Measurements from ENCODE around the gene ASCL2. TPM values are rescaled to one million over a fixed set of nuclear protein-coding genes. Genes with fewer than 3 reads are reported as not detected.

ASCL2 gene
- total RNA-seq, 1 donor from 2014 or later = not detected

DNA sequence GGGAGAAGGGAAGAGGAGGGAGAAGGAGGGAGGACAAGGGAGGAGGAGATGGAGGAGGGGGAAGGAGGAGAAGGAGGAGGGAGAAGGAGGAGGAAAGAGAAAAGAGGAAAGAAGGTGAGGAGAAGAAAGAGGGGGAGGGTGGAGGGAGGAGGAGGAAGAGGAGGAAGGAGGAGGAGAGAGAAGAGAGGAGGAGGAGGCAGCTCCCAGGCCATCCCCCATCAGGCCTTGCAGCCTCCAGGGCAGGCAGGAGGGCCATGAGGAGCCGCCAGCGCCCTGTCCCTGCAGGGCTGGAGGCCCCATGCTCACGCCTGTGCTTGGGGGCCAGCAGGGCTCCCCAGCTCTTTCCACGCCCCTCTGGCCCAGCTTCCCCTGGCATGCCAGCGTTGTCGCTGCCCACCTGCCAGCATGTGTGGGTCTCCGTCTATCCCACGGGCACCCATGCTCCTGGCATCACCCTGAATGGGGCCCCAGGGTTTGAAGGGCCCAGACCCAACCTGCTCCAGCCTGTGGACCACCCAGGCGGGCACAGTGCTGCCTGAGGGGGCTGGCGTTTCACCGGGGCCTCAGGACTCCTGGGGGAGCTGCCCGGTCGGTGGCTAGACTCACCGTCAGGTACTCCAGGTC is 36.6 kb upstream of the ASCL2 start:
- H3K4me3 ChIP-seq = no peak overlapping the region
- peaks cover 36% of the 10 kb centered on the region for H3K4me1 ChIP-seq
- H3K36me3 ChIP-seq = no peaks in the 10 kb centered on the region
- no peak for DNase-seq
- intact Hi-C loops (cut with micrococcal nuclease) = loop anchor here (5.0 kb wide), 1 partner anchor 115 kb away; no protein-coding TSS in a partner anchor
- TF ChIP-seq, protein P1, sequence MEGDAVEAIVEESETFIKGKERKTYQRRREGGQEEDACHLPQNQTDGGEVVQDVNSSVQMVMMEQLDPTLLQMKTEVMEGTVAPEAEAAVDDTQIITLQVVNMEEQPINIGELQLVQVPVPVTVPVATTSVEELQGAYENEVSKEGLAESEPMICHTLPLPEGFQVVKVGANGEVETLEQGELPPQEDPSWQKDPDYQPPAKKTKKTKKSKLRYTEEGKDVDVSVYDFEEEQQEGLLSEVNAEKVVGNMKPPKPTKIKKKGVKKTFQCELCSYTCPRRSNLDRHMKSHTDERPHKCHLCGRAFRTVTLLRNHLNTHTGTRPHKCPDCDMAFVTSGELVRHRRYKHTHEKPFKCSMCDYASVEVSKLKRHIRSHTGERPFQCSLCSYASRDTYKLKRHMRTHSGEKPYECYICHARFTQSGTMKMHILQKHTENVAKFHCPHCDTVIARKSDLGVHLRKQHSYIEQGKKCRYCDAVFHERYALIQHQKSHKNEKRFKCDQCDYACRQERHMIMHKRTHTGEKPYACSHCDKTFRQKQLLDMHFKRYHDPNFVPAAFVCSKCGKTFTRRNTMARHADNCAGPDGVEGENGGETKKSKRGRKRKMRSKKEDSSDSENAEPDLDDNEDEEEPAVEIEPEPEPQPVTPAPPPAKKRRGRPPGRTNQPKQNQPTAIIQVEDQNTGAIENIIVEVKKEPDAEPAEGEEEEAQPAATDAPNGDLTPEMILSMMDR (IDR thresholded peaks at IDR 0.05; ENCODE audit: borderline replicate concordance) = no peak
- no peaks in the 10 kb centered on the region for H3K9me3 ChIP-seq (replicated peaks)
- H3K27me3 ChIP-seq (ENCODE audit: low read depth) = no peaks in the 10 kb centered on the region
- H3K27ac ChIP-seq (replicated peaks) = peak overlapping the region; percentile 96

DNA sequence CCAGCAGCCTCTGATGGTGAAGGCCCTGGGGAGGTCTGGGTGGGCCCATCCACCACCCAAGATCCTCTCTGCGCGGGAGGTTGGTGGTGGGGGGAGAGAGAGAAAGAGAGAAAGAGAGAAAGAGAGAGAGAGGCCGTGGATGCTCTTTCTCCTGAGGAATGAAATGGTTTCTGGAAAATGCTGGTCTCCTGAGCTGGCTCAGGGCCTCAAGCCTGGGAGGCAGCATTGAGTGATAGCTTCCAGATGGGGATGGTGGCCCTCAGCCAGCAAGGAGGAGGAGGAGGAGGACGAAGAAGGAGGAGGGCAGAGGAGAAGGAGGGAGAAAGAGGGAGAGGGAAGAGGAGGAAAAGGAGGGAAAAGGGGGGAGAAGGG is 36.0 kb upstream of the ASCL2 start:
- Histone ChIP-seq H3K27ac (replicated peaks) (peak overlapping the region; percentile 96), H3K4me3 (peak overlapping the region; percentile 67), H3K27me3 (ENCODE audit: low read depth) (no peaks in the 10 kb centered on the region), H3K9me3 (replicated peaks) (no peaks in the 10 kb centered on the region), H3K4me1 (peaks cover 36% of the 10 kb centered on the region), H3K36me3 (no peaks in the 10 kb centered on the region)
- intact Hi-C loops (cut with micrococcal nuclease) = loop anchor here (5.0 kb wide), 1 partner anchor 116 kb away; no protein-coding TSS in a partner anchor
- TF ChIP-seq, protein P1 (IDR thresholded peaks at IDR 0.05; ENCODE audit: borderline replicate concordance) = no peak
- DNase-seq = peak; percentile 84

DNA sequence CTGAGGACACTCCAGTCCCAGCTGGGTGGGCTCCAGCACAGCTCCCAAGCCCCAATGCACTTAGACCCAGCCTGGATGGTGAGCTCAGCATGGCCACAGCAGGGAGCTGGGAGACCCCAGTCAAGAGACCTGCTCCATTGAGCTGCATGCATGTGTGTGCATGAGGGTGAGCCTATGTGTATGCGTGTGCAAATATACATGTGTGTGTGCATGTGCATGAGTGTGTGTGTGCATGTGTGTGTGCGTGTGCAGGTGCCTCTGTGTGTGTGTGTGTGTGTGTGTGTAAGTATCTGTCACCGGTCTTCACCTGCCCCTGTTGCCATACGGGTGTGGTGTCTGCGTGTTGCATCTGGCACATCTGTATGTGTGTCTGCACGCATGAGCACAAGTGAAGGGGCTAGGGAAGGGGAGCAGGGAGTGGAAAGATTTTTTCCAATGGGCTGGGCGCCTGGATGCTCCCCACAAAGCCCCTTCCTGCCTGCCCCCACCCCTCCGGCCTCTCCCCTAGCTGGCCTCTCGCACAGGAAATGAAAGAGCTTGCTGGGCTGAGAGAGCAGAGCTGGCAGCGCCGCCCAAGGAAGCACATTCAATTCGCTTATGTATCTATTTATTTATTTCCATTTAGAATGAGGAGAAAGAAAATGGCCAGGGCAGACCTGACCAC is 35.5 kb upstream of the ASCL2 start:
- intact Hi-C loops (cut with micrococcal nuclease) = loop anchor here (5.0 kb wide), 1 partner anchor 116 kb away; no protein-coding TSS in a partner anchor
- Histone ChIP-seq H3K4me1 (peaks cover 36% of the 10 kb centered on the region), H3K27ac (replicated peaks) (peak overlapping the region; percentile 96), H3K27me3 (ENCODE audit: low read depth) (no peaks in the 10 kb centered on the region), H3K9me3 (replicated peaks) (no peaks in the 10 kb centered on the region), H3K4me3 (peak overlapping the region; percentile 67), H3K36me3 (no peaks in the 10 kb centered on the region)
- TF ChIP-seq, protein P1 (IDR thresholded peaks at IDR 0.05; ENCODE audit: borderline replicate concordance) = no peak
- DNase-seq = no peak

DNA sequence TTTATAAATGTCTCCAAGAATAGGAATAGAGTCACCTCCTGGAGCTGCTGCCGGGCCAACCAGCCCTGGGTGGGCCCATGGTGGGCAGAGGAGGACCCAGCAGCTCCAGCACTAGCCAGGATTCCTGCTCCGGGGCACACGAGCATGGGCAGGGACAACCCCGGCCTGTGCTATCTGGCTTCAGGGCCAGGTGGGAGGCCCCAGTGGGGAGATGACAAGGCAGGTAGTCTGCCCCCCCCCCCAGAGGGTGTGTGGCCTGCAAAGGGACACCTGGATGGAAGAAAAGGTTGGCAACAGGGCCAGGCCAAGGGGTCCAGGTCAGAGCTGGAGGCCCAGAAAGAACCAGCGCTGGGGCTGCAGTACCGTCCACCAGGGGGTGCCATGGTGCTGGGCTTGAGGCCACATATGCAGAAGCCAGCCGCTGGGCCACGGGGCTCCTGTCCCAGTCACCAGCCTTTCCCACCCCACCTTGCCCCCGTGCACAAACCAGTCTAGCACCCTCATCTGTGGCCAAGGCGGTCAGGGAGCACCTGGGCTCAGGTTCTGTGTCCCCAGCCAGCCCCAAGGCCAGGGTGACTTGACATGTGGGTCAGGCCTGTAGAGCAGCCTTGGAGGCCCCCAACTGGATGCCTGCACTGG is 34.9 kb upstream of the ASCL2 start:
- H3K27ac ChIP-seq (replicated peaks) = peak overlapping the region; percentile 96
- peaks cover 41% of the 10 kb centered on the region for H3K4me1 ChIP-seq
- peak overlapping the region; percentile 67 for H3K4me3 ChIP-seq
- H3K36me3 ChIP-seq = no peaks in the 10 kb centered on the region
- intact Hi-C loops (cut with micrococcal nuclease) = loop anchor here (5.0 kb wide), 1 partner anchor 117 kb away; no protein-coding TSS in a partner anchor
- H3K27me3 ChIP-seq (ENCODE audit: low read depth) = no peaks in the 10 kb centered on the region
- DNase-seq = peak; percentile 88
- TF ChIP-seq, protein P1 (IDR thresholded peaks at IDR 0.05; ENCODE audit: borderline replicate concordance) = peak; percentile 95
- H3K9me3 ChIP-seq (replicated peaks) = no peaks in the 10 kb centered on the region

DNA sequence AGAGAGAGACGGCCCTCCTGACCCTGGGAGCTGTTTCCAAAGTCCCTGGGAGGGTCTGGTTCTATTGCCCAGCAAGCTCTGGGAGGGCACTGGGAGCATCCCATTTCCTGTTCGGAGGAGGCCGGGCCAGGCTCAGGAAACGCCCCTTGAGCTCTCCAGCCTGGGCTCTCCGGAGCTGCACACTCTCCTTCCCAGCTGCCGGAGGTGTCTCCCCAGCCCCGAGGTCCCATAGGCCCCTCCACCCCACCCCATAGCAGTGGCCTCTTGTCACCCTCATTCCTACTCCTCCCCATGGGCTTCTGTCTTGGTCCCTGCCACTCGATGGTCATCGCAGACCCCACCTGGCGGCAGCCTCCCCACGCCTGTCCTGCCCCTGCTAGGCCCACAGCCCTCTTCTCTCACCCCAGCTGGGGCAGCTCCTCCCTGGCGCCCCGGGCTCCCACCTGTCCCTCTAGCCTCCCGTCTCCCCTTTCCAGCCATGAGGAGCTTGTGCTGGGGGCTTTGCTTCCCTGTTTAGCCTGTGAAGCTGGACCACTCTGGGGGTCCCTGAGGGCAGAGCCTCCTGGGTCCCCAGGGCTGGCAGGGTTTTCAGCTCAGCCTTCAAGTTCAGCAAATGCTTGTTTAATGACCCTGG is 34.2 kb upstream of the ASCL2 start:
- Histone ChIP-seq H3K27ac (replicated peaks) (peak overlapping the region; percentile 96), H3K4me3 (peak overlapping the region; percentile 67), H3K27me3 (ENCODE audit: low read depth) (no peaks in the 10 kb centered on the region), H3K36me3 (no peaks in the 10 kb centered on the region), H3K9me3 (replicated peaks) (no peaks in the 10 kb centered on the region), H3K4me1 (peaks cover 45% of the 10 kb centered on the region)
- intact Hi-C loops (cut with micrococcal nuclease) = loop anchor here (5.0 kb wide), 1 partner anchor 118 kb away; no protein-coding TSS in a partner anchor
- TF ChIP-seq, protein P1 (IDR thresholded peaks at IDR 0.05; ENCODE audit: borderline replicate concordance) = no peak
- no peak for DNase-seq

All from left ventricle myocardium inferior (tissue), 1 donor.